Mesodermal cell (in vitro differentiated cells): ENCODE data around the gene HSPG2.

Source experiments
- H3K27ac ChIP-seq: 2 replicates; pipeline ENCODE4 v1.7.0; 2013; ENCODE audit warnings: mild to moderate bottlenecking, low read depth, low read length, moderate library complexity; ENCODE audit not compliant: severe bottlenecking
- H3K36me3 ChIP-seq: 2 replicates; pipeline ENCODE4 v1.7.1; 2013; ENCODE audit warnings: mild to moderate bottlenecking, low read length, moderate library complexity; ENCODE audit not compliant: control insufficient read depth, insufficient read depth
- H3K4me1 ChIP-seq: one replicate; pipeline ENCODE4 v1.7.1; 2013; ENCODE audit warnings: mild to moderate bottlenecking, low read length; ENCODE audit not compliant: insufficient read depth, control insufficient read depth, poor library complexity, severe bottlenecking
- H3K4me3 ChIP-seq: 2 replicates; pipeline ENCODE4 v1.7.0; 2013; ENCODE audit warnings: low read length, control low read depth, mild to moderate bottlenecking; ENCODE audit not compliant: insufficient read depth, poor library complexity, severe bottlenecking; ENCODE audit errors: extremely low read depth
- H3K9me3 ChIP-seq: 2 replicates; pipeline ENCODE4 v1.7.1; 2013; ENCODE audit warnings: mild to moderate bottlenecking, low read length, moderate library complexity; ENCODE audit not compliant: control insufficient read depth
- WGBS, 2 experiments: methylation state at CpG; one replicate each; pipeline ENCODE4 v1.1.5; 2013; ENCODE audit warnings: missing lambda C conversion rate in 2 of 2; ENCODE audit not compliant: insufficient coverage in 2 of 2; 5-methylcytosine and 5-hydroxymethylcytosine counted together

Gene HSPG2

DNA sequence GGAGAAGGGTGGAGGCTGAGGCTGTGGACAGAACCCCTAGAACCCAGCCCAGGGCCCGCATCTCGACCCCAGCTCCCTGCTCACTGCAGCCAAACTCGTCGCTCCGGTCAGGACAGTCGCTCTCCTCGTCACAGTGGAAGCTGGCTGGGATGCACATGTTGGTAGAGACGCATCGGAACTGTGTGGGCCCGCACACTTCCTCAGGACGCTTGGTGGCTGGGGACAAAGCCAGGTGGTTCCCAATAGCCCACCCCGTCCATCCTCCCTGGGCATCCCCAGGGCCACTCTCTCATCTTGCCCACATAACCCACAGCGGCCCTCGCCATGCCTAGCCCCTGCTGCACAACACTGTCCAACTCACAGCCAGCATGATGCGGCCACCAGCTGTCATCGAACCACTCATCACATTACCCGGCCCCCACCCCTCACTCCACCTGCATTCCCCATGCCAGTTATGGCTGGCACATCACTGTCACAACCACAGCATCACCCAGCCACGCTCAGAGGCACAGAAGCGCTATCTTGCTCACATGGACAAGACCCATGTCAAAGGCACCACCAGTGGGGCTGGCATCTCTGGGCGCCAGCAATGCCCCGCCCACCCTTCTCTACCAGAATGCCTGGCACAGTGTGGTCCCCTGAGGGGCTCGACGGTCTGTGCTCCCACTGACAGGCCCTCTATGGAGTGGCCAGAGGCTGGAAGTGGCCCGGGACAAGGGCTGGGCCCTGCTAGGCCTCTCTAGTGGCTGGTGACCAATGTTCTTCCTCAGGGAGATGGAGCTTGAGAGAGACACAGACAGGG lies 51.7 kb downstream of the HSPG2 start:
- Histone ChIP-seq H3K4me3 (no peak overlapping the region), H3K36me3 (peaks cover 91% of the 10 kb centered on the region), H3K4me1 (no peaks in the 10 kb centered on the region), H3K9me3 (no peaks in the 10 kb centered on the region), H3K27ac (no peak overlapping the region)
- WGBS, 2 experiments = 90 to 93% methylated on average over 24 of the region's 24 CpGs

DNA sequence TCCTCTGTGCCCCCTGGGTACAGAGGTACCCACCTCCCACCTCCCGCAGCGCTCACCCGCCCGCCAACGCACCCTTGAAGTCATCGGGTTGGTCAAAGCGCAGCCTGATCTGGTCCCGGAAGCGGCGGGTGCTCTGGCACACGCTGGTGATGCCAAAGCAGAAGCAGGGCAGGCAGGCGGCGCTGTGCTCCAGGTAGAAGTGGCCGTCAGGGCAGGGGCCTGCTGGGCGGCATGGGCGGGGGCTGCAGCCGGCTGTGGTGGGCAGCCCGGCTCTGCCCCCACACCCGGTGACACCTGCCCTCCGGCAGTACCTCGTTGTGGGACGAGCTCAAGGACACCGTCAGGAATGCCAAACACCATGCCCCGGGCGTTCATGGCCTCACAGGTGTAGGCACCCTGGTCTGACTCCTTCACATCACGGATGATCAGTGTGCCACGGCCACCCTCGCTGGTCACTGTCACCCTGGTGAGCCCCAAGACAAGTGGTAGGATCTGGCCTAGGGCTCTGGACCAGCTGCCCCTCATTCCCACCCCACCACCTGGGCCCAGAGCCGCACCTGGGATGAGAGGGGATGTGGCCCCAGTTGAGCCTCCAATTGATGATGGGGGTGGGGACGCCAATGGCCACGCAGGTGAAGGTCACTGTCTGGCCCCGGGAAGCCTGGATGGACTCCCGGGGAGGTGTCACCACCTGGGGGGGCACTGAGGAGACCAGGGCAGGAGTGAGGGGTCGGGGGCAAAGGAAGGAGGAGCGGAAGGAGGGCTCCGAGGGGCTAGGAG lies 52.5 kb downstream of the HSPG2 start:
- WGBS, 2 experiments = 95 to 97% methylated on average over 23 to 33 of the region's 36 CpGs
- H3K27ac ChIP-seq = no peak overlapping the region
- H3K36me3 ChIP-seq = peaks cover 91% of the 10 kb centered on the region
- H3K4me3 ChIP-seq = no peak overlapping the region
- no peaks in the 10 kb centered on the region for H3K9me3 ChIP-seq
- no peaks in the 10 kb centered on the region for H3K4me1 ChIP-seq

DNA sequence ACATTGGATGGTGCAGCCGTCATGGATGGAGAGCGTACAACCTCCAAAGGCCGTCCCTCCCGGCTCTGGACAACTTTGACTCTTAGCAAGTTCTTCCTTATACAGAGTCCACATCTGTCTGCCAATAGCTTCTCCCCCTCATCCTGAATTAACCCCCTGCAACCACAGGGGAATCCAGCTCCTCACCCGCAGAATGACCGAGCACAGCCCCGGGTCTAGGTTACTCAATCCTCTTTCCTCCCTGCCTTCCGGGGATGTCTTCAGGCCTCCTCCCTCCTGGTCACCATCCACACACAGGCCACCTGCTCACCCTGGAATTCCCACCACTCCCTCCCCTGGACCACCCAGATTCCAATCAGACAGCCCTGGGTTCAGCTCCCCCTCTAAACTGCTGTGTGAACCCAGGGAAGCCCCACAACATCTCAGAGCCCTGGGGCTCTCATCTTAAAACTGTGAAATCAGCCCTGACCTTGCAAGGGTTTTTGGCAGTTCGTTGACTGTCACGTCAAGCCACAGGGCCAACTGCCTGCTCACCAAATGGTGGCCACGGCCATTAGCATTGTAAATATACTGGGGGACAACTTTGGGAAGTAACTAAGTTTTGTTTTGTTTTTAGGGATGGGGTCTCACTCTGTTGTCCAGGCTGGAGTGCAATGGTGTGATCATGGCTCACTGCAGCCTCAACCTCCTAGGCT lies 54.2 kb downstream of the HSPG2 start:
- Histone ChIP-seq H3K27ac (no peak overlapping the region), H3K9me3 (no peaks in the 10 kb centered on the region), H3K36me3 (peaks cover 92% of the 10 kb centered on the region), H3K4me3 (no peak overlapping the region), H3K4me1 (no peaks in the 10 kb centered on the region)
- WGBS, 2 experiments = 95 to 96% methylated on average over 11 of the region's 11 CpGs

DNA sequence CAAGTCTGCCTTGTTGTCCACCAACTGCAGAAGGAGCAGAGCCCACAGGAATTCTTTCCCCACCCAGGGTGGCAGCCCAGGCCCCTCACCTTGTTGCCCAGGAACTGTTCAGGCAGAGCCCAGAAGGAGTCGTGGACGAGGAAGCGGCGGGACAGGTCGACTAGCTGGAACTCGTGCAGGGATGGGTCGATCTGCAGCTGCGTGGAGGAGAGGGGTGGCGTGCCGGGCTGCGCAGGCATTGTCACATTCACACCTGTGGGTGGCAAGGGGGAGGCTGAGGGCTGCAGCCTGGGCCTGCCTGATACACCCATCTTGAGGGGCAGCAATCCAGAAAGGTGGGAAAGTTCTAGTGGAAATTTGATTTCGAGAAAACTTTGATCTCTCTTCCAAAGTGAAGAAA lies 55.9 kb downstream of the HSPG2 start:
- Histone ChIP-seq H3K4me3 (no peak overlapping the region), H3K9me3 (no peaks in the 10 kb centered on the region), H3K4me1 (no peaks in the 10 kb centered on the region), H3K36me3 (peaks cover 91% of the 10 kb centered on the region), H3K27ac (no peak overlapping the region)
- 96 to 99% methylated on average over 8 to 12 of the region's 12 CpGs for WGBS, 2 experiments

DNA sequence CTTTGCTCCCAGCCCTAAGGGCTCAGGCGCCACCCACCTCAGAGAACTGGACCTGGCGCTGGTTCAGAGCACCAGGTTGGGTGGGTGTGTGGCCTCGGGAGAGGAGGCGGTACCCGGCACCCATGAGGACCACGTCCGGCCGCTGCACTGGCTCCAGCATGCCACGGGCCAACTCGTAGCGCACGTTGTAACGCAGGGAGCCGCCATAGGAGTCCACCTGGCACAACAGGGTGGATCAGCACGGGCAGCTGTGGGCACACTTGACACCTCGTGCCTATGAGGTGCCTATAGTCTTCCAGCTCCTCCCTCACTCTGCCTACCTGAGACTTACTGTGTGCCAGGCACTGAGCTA lies 56.5 kb downstream of the HSPG2 start:
- 93 to 95% methylated on average over 15 to 16 of the region's 16 CpGs for WGBS, 2 experiments
- Histone ChIP-seq H3K36me3 (peaks cover 91% of the 10 kb centered on the region), H3K9me3 (no peaks in the 10 kb centered on the region)

DNA sequence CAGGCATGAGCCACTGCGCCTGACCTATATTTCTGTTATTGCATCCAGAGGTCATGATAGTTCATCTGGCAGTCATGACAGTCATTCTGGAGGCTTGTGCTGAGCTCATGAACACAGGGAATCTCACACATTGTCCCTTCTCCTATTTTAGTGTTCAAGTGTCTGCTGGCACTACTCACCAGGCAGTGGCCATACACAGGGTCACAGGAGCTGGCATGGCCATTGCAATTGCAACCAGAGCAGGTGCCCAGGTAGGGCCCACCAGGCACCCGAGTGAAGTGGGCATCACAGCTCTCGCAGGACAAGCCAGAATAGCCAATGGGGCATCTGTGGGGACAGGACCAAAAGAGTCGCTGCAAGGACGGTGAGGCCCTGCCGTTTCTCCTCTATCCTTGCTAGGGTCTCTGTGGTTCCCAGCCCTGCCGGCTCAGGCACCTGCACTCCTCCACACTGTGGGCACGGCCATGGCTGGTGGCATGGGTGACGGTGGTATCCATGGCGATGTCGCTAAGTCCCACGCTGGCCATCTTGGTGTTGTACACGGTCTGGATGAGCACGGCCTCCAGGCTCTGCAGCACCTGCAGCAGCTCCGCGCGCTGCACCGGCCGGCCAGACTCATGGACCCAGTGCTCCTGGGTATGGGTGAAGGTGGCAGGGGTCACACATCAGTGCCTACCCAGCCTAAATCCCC lies 57.0 kb downstream of the HSPG2 start:
- WGBS, 2 experiments = 96 to 97% methylated on average over 14 to 19 of the region's 19 CpGs
- H3K36me3 ChIP-seq = peaks cover 91% of the 10 kb centered on the region

More for the DNA sequence above, 56.5 kb downstream of the HSPG2 start:
- H3K27ac ChIP-seq = no peak overlapping the region
- no peak overlapping the region for H3K4me3 ChIP-seq
- no peaks in the 10 kb centered on the region for H3K4me1 ChIP-seq

DNA sequence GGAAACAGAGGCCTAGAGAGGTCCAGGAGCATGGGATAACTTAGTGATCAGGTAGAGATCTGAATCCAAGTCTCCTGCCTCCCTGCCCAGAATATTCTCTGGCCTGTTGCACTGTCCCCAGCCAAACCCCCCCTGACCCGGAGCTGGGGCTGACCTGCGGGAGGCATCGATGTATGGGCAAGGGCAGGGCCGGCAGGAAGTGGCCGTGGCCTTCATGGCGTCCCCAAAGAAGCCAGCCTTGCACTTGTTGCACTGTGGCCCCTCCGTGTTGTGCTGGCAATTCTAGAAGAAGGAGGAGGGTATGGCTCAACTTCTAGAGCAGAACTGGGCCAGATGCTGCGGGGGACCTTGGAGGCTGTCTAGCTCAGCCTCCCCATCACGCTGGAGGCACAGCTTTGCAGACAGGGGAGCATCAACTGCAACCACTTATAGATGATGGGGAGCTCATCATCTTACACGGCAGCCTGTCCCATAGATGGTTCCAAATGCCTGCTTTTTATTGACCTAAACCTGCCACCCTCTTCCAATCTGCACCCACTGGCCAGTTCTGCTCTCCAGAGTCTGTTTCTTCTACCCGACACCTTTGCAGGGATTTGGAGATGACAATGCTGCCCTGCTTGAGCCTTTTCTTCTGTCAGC lies 58.2 kb downstream of the HSPG2 start:
- Histone ChIP-seq H3K4me3 (no peak overlapping the region), H3K4me1 (no peaks in the 10 kb centered on the region), H3K9me3 (no peaks in the 10 kb centered on the region), H3K36me3 (peaks cover 91% of the 10 kb centered on the region), H3K27ac (no peak overlapping the region)
- 98% methylated on average over 10 to 11 of the region's 11 CpGs for WGBS, 2 experiments

More for the DNA sequence above, 57.0 kb downstream of the HSPG2 start:
- H3K9me3 ChIP-seq = no peaks in the 10 kb centered on the region
- no peak overlapping the region for H3K4me3 ChIP-seq
- H3K27ac ChIP-seq = no peak overlapping the region
- H3K4me1 ChIP-seq = no peaks in the 10 kb centered on the region

DNA sequence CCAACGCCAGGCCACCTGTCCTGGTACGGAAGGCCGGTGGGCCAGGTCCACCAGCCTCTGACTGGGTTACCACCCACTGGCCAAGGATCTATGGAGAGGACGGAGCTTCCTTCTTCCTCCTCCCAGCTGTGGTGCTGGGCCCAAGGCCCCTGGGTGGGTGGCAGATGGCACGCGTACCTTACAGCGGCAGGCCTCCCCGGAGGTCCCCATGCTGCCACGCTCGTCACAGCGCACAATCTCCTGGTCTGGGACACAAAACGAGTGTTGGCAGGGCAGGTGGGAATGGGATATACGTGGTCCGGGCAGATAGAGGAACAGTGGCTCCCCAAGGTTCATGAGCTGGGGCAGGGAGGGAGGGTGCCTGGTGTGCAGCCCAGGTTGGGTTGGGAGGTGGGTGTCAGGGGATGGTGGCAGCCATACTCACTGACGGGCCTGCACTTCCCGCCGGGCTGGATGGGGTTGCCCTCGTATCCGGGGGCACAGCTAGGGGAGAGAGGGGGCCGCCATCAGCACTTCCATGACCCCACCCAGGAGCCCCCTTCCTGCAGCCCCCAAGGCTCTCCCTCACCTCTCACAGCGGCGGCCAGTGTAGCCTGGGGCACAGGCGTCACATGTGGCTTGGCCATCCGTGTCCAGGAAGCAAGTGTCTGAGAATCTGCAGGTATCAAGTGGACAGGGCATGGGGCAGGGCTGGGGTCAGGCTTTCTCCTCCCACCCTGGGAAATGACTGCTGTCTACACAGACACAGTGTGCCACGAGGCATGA lies 58.9 kb downstream of the HSPG2 start:
- Histone ChIP-seq H3K27ac (no peak overlapping the region), H3K36me3 (peaks cover 92% of the 10 kb centered on the region), H3K4me3 (no peak overlapping the region), H3K9me3 (no peaks in the 10 kb centered on the region), H3K4me1 (no peaks in the 10 kb centered on the region)
- WGBS, 2 experiments = 97 to 100% methylated on average over 14 to 18 of the region's 25 CpGs

DNA sequence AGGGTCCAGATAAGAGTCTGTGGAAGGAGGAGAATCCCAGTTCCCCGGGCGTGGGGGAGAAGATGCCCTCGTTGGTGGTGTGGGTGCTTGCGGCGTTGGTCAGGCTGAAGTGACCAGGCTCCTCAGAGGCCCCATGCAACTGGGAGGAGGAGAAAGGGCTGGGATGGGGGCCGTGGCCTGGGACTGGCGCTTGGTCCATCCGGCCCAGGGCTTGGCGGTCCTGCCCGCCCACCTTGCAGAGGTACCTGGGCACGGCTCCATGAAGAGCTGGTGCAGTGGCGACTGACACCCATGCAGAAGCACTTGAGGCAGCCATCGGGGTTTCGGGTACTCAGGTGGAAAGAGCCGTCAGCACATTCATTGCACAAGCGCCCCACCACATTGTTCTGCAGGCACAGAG lies 60.8 kb downstream of the HSPG2 start:
- H3K4me1 ChIP-seq = no peaks in the 10 kb centered on the region
- no peaks in the 10 kb centered on the region for H3K9me3 ChIP-seq
- WGBS, 2 experiments = 96% methylated on average over 13 to 16 of the region's 16 CpGs
- H3K4me3 ChIP-seq = no peak overlapping the region
- H3K36me3 ChIP-seq = peaks cover 98% of the 10 kb centered on the region
- H3K27ac ChIP-seq = no peak overlapping the region
